LoVo (cell line): ENCODE data around the gene GSDME.
"Not testable (repeated sequence)": the region's sequence is repeated elsewhere in the genome, so short reads cannot be mapped to it uniquely, and the experiment has no call there.

Source experiments
- DNase-seq: peaks from one replicate; pipeline ENCODE4 v3.0.0-alpha.2; 2016; ENCODE audit warnings: low spot score

The GSDME gene

GRCh38 chr7:24757353-24758275, at the start of gene GSDME:
Gene GSDME, minus strand, starts transcription at chr7:24757464. Its CDS starts 7,690 bp downstream, at chr7:24749774.
- DNase-seq, result no peak

- no peak for DNase-seq
These were observed 45.0 kb upstream of the GSDME start for GRCh38 chr7:24802300-24802699.

- no peak for DNase-seq
These were observed 44.6 kb upstream of the GSDME start for GRCh38 chr7:24801883-24802282.

- no peak for DNase-seq
These were observed 43.4 kb upstream of the GSDME start for GRCh38 chr7:24800667-24801066.

- DNase-seq, result no peak
These were observed 42.8 kb upstream of the GSDME start for GRCh38 chr7:24800073-24800472.

GRCh38 chr7:24799506-24799905, 42.2 kb upstream of the GSDME start:
- no peak for DNase-seq

- DNase-seq, result no peak
These were observed 41.0 kb upstream of the GSDME start for GRCh38 chr7:24798261-24798660.

GRCh38 chr7:24797270-24797669, 40.0 kb upstream of the GSDME start:
- DNase-seq, result no peak

GRCh38 chr7:24795407-24795767, 38.1 kb upstream of the GSDME start:
- no peak for DNase-seq

GRCh38 chr7:24794751-24795406, 37.6 kb upstream of the GSDME start:
- DNase-seq, result not testable (repeated sequence)

GRCh38 chr7:24793982-24794648, 36.9 kb upstream of the GSDME start:
- DNase-seq, result no peak

GRCh38 chr7:24788961-24789576, 31.8 kb upstream of the GSDME start:
- DNase-seq, result no peak

GRCh38 chr7:24788075-24788474, 30.8 kb upstream of the GSDME start:
- DNase-seq, result no peak

- DNase-seq, result no peak
These were observed 29.7 kb upstream of the GSDME start for GRCh38 chr7:24786941-24787340.

GRCh38 chr7:24786306-24786705, 29.0 kb upstream of the GSDME start:
- DNase-seq, result no peak

- DNase-seq, result no peak
These were observed 27.0 kb upstream of the GSDME start for GRCh38 chr7:24784277-24784676.

GRCh38 chr7:24783698-24784097, 26.4 kb upstream of the GSDME start:
- DNase-seq, result no peak

GRCh38 chr7:24781106-24781505, 23.8 kb upstream of the GSDME start:
- no peak for DNase-seq

GRCh38 chr7:24779283-24779655, 22.0 kb upstream of the GSDME start:
- DNase-seq, result no peak

- DNase-seq, result no peak
These were observed 21.4 kb upstream of the GSDME start for GRCh38 chr7:24778543-24779282.

- DNase-seq, result no peak
These were observed 20.5 kb upstream of the GSDME start for GRCh38 chr7:24777806-24778205.

GRCh38 chr7:24773646-24774045, 16.4 kb upstream of the GSDME start:
- no peak for DNase-seq
